ENCODE results near the gene EFNA4. TPM values are rescaled to one million over a fixed set of nuclear protein-coding genes. Genes with fewer than 3 reads are reported as not detected.

Gene EFNA4
- total and polyA plus RNA-seq, 2 donors (not counting 1 experiment from before 2014, with no cell fraction given) = 8.4 to 10.6 TPM

- H3K27ac Mint-ChIP-seq = peak within 1 kb of the TSS; percentile 77
- intact Hi-C loops (cut with micrococcal nuclease) = loop anchor here (1.0 to 2.0 kb wide), 4 partner anchors 11 to 68 kb away; partner anchors contain the start of gene FLAD1
- POLR2A ChIA-PET = interaction anchor here (0.8 to 2.0 kb wide), 5 partner anchors 9 to 34 kb away, joined by 3 to 8 read pairs (median 6); partner anchors contain the start of gene EFNA4
- CTCF ChIA-PET = interaction anchor here (0.6 to 16.6 kb wide), 19 partner anchors 9 to 491 kb away, joined by 3 to 370 read pairs (median 4); partner anchors contain the start of genes EFNA4, KRTCAP2, PBXIP1 and PMVK
- peaks cover 20 to 30% of the 10 kb centered on the region in 2 donors for H3K4me1 ChIP-seq (ENCODE audit: control insufficient read depth in 2 of 2, insufficient read depth in 2 of 2, low read length in 2 of 2)
- H3K4me1 Mint-ChIP-seq = peaks cover 25% of the 10 kb centered on the region
- H3K36me3 ChIP-seq (replicated peaks in 1 of 2; ENCODE audit: control extremely low read depth in 1 of 2, control insufficient read depth in 1 of 2, extremely low read depth in 1 of 2, insufficient read depth in 2 of 2, low read length in 1 of 2) = no peaks in the 10 kb centered on the region
- peak; percentile 84 for ATAC-seq (ENCODE audit: low read depth)
- H2AFZ ChIP-seq (ENCODE audit: insufficient read depth, low read depth, low read length, poor library complexity, severe bottlenecking) = peak within 1 kb of the TSS; percentile 92
- no peaks in the 10 kb centered on the region for H3K27me3 Mint-ChIP-seq
- no peaks in the 10 kb centered on the region for H3K79me2 ChIP-seq (ENCODE audit: control insufficient read depth, insufficient read depth, low read length)
- H3K9ac ChIP-seq (ENCODE audit: low read length) = peak within 1 kb of the TSS; percentile 76
- WGBS (ENCODE audit: insufficient coverage) = under 1% methylated on average over 95 of the region's 99 CpGs
- no peak for TF ChIP-seq EZH2 (IDR thresholded peaks at IDR 0.05; ENCODE audit: borderline replicate concordance, insufficient read depth, low read depth, low read length, poor library complexity, severe bottlenecking)
- TF ChIP-seq, protein P1, sequence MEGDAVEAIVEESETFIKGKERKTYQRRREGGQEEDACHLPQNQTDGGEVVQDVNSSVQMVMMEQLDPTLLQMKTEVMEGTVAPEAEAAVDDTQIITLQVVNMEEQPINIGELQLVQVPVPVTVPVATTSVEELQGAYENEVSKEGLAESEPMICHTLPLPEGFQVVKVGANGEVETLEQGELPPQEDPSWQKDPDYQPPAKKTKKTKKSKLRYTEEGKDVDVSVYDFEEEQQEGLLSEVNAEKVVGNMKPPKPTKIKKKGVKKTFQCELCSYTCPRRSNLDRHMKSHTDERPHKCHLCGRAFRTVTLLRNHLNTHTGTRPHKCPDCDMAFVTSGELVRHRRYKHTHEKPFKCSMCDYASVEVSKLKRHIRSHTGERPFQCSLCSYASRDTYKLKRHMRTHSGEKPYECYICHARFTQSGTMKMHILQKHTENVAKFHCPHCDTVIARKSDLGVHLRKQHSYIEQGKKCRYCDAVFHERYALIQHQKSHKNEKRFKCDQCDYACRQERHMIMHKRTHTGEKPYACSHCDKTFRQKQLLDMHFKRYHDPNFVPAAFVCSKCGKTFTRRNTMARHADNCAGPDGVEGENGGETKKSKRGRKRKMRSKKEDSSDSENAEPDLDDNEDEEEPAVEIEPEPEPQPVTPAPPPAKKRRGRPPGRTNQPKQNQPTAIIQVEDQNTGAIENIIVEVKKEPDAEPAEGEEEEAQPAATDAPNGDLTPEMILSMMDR (IDR thresholded peaks at IDR 0.05) = peak; percentile 95
- H3K4me2 ChIP-seq (replicated peaks; ENCODE audit: low read depth, low read length, poor library complexity, severe bottlenecking) = peak within 1 kb of the TSS; percentile 93
- H3K9me3 Mint-ChIP-seq (ENCODE audit: insufficient read depth) = no peaks in the 10 kb centered on the region
- H3K4me3 Mint-ChIP-seq = peak within 1 kb of the TSS; percentile 92
- DNase-seq = peak; percentile 83
- no peaks in the 10 kb centered on the region for H3K27me3 ChIP-seq (replicated peaks in 1 of 4; ENCODE audit: control extremely low read depth in 1 of 4, control insufficient read depth in 3 of 4, insufficient read depth in 4 of 4, low read length in 3 of 4)
- H3K9me3 ChIP-seq (ENCODE audit: control extremely low read depth in 1 of 3, control insufficient read depth in 2 of 3, insufficient read depth in 1 of 3, low read length in 2 of 3) = no peaks in the 10 kb centered on the region
- peak within 1 kb of the TSS in 1 of 2 donors; percentile 18 for H3K27ac ChIP-seq (ENCODE audit: low read length in 2 of 2)
- H4K20me1 ChIP-seq (ENCODE audit: control insufficient read depth, insufficient read depth, low read length, poor library complexity, severe bottlenecking) = no peaks in the 10 kb centered on the region
- peak within 1 kb of the TSS; percentile 44 to 82 (median 76) for H3K4me3 ChIP-seq (ENCODE audit: control extremely low read depth in 1 of 5, extremely low read depth in 1 of 5, insufficient read depth in 1 of 5, low read depth in 2 of 5, low read length in 4 of 5)
Measured at GRCh38 chr1:155050560-155051341, 12.8 kb upstream of the EFNA4 start, which contains the start of gene ADAM15. Gene ADAM15, plus strand, starts transcription at chr1:155051316. Its CDS starts 71 bp downstream, at chr1:155051387.
